Upper lobe of left lung (tissue), 6 donors: ENCODE results near the gene AGTRAP. TPM values are rescaled to one million over a fixed set of nuclear protein-coding genes. Genes with fewer than 3 reads are reported as not detected.

Experiments used
- ATAC-seq, 2 donors: fragments of 200-7000 bp; cut with Tn5 transposase; one replicate each; pipeline ENCODE4 v1.9.1; 2022; ENCODE audit warnings: mild to moderate bottlenecking in 2 of 2, moderate library complexity in 2 of 2; ENCODE audit not compliant: low FRiP score in 2 of 2
- DNase-seq, 2 donors: peaks; one replicate each; pipeline ENCODE4 v3.0.0-alpha.2; 2019 to 2020
- H3K27ac ChIP-seq, 4 donors: fragments of 200-600 bp; sonication (generic); one replicate each; pipeline ENCODE4 v1.5.1; 2016 to 2019
- H3K27me3 ChIP-seq, 4 donors: fragments of 200-600 bp; sonication (generic); one replicate each; pipeline ENCODE4 v1.5.1; 2017 to 2019
- H3K36me3 ChIP-seq, 4 donors: fragments of 200-600 bp; sonication (generic); one replicate each; pipeline ENCODE4 v1.5.1; 2016 to 2019
- H3K4me1 ChIP-seq, 4 donors: fragments of 200-600 bp; sonication (generic); one replicate each; pipeline ENCODE4 v1.5.1; 2018 to 2019
- H3K4me3 ChIP-seq, 4 donors: fragments of 200-600 bp; sonication (generic); one replicate each; pipeline ENCODE4 v1.5.1; 2017 to 2019; ENCODE audit warnings: mild to moderate bottlenecking in 2 of 4, moderate library complexity in 1 of 4
- H3K9me3 ChIP-seq, 4 donors: fragments of 200-600 bp; sonication (generic); one replicate each; pipeline ENCODE4 v1.5.1; 2018 to 2019
- CTCF ChIP-seq, 6 experiments: fragments of 450-650 bp in 4 of 6; fragments of 200-600 bp in 2 of 6; sonication (generic) in 2 of 6; IDR thresholded peaks; one replicate each; pipeline ENCODE4 v1.5.1; 2016 to 2019; ENCODE audit warnings: antibody characterized with exemption in 6 of 6
- EP300 ChIP-seq, 4 donors: sonication (generic); formaldehyde crosslinking; IDR thresholded peaks; one replicate each; pipeline ENCODE4 v1.5.1; 2017; ENCODE audit warnings: antibody characterized with exemption in 4 of 4, control low read depth in 2 of 4
- POLR2A ChIP-seq, 4 donors: fragments of 450-650 bp; IDR thresholded peaks; one replicate each; pipeline ENCODE4 v1.5.1; 2016 to 2017; ENCODE audit warnings: antibody characterized with exemption in 4 of 4, mild to moderate bottlenecking in 2 of 4
- POLR2AphosphoS5 ChIP-seq, 2 donors: sonication (generic); formaldehyde crosslinking; IDR thresholded peaks; one replicate each; pipeline ENCODE4 v1.5.1; 2017; ENCODE audit warnings: antibody characterized with exemption in 2 of 2
- WGBS, 2 donors: methylation state at CpG; one replicate each; pipeline ENCODE4 v1.1.5; 2017 to 2018; 5-methylcytosine and 5-hydroxymethylcytosine counted together
- total RNA-seq, 6 donors: library from RNA; depleted of rRNA in 4 of 6; stranded (reverse); fragments of >200 nt in 4 of 6; gene quantifications; one replicate each; pipeline versions ENCODE4 v1.1.0 to v1.2.1, GENCODE V29; 2016 to 2021
- donor health status: DM: no; HTN: no; CAD: no; lungs with moderate emphysema.
- donor health status: DM: no; HTN: yes; CAD: no; lungs with severe emphysema.

The AGTRAP gene
- total RNA-seq, 6 donors from 2014 or later: 52.2 to 80.1 (median 68.7) TPM

- 93 to 97% methylated on average over 14 of the region's 15 CpGs for WGBS, 2 donors
- peak in 1 of 2 donors; percentile 61 for DNase-seq
- no peak for TF ChIP-seq POLR2A (IDR thresholded peaks at IDR 0.05)
- no peak for TF ChIP-seq CTCF (IDR thresholded peaks at IDR 0.05)
- TF ChIP-seq EP300 (IDR thresholded peaks at IDR 0.05): no peak
- no peak for TF ChIP-seq POLR2AphosphoS5 (IDR thresholded peaks at IDR 0.05)
- ATAC-seq: no peak
- Histone ChIP-seq H3K4me3 (no peak overlapping the region), H3K4me1 (no peaks in the 10 kb centered on the region), H3K9me3 (no peaks in the 10 kb centered on the region), H3K27ac (no peak overlapping the region), H3K27me3 (no peaks in the 10 kb centered on the region), H3K36me3 (no peaks in the 10 kb centered on the region)
These were observed 43.1 kb downstream of the AGTRAP start for GRCh38 chr1:11778844-11779623.

- Histone ChIP-seq H3K4me3 (no peak overlapping the region), H3K27me3 (no peaks in the 10 kb centered on the region), H3K4me1 (peaks cover 3 to 7% (median 6%) of the 10 kb centered on the region in 4 donors), H3K27ac (no peak overlapping the region), H3K9me3 (no peaks in the 10 kb centered on the region), H3K36me3 (no peaks in the 10 kb centered on the region)
- DNase-seq: peak in 1 of 2 donors; percentile 77
- no peak for ATAC-seq
- 84 to 94% methylated on average over 2 to 13 of the region's 13 CpGs for WGBS, 2 donors
- TF ChIP-seq POLR2A (IDR thresholded peaks at IDR 0.05) (no peak), POLR2AphosphoS5 (IDR thresholded peaks at IDR 0.05) (no peak), EP300 (IDR thresholded peaks at IDR 0.05) (no peak), CTCF (IDR thresholded peaks at IDR 0.05) (no peak)
These were observed 43.9 kb downstream of the AGTRAP start for GRCh38 chr1:11779715-11780379.

GRCh38 chr1:11780380-11781147 is 44.6 kb downstream of the AGTRAP start:
- H3K4me3 ChIP-seq: no peak overlapping the region
- H3K9me3 ChIP-seq: no peaks in the 10 kb centered on the region
- no peak for ATAC-seq
- no peak for TF ChIP-seq POLR2A (IDR thresholded peaks at IDR 0.05)
- TF ChIP-seq POLR2AphosphoS5 (IDR thresholded peaks at IDR 0.05): no peak
- no peak for TF ChIP-seq CTCF (IDR thresholded peaks at IDR 0.05)
- TF ChIP-seq EP300 (IDR thresholded peaks at IDR 0.05): no peak
- H3K27ac ChIP-seq: no peak overlapping the region
- WGBS, 2 donors: 81 to 94% methylated on average over 9 to 10 of the region's 10 CpGs
- H3K36me3 ChIP-seq: no peaks in the 10 kb centered on the region
- no peaks in the 10 kb centered on the region for H3K27me3 ChIP-seq
- H3K4me1 ChIP-seq: peaks cover 10 to 14% (median 13%) of the 10 kb centered on the region in 4 donors
- DNase-seq: no peak

- no peak for TF ChIP-seq POLR2AphosphoS5 (IDR thresholded peaks at IDR 0.05)
- TF ChIP-seq POLR2A (IDR thresholded peaks at IDR 0.05): no peak
- TF ChIP-seq EP300 (IDR thresholded peaks at IDR 0.05): no peak
- no peak for TF ChIP-seq CTCF (IDR thresholded peaks at IDR 0.05)
- no peak for ATAC-seq
- 82 to 89% methylated on average over 9 to 12 of the region's 12 CpGs for WGBS, 2 donors
- Histone ChIP-seq H3K9me3 (no peaks in the 10 kb centered on the region), H3K4me3 (no peak overlapping the region), H3K27me3 (no peaks in the 10 kb centered on the region), H3K27ac (no peak overlapping the region), H3K4me1 (peaks cover 12 to 22% (median 20%) of the 10 kb centered on the region in 4 donors), H3K36me3 (no peaks in the 10 kb centered on the region)
- DNase-seq: no peak
These were observed 45.4 kb downstream of the AGTRAP start for GRCh38 chr1:11781297-11781696.
